HEK293T (cell line): ENCODE results near the gene MICAL2.

Source experiments
- BHLHE40 ChIP-seq: fragments of 450-650 bp; IDR thresholded peaks from 2 replicates; pipeline ENCODE4 v1.6.1; 2016; ENCODE audit warnings: mild to moderate bottlenecking, moderate library complexity, borderline replicate concordance
- FOXA1 ChIP-seq: fragments of 450-650 bp; IDR thresholded peaks from 2 replicates; pipeline ENCODE4 v1.6.1; 2016; ENCODE audit warnings: mild to moderate bottlenecking
- FOXK2 ChIP-seq: fragments of 450-650 bp; IDR thresholded peaks from 2 replicates; pipeline ENCODE4 v1.6.1; 2016; ENCODE audit warnings: mild to moderate bottlenecking
- FOXM1 ChIP-seq: fragments of 450-650 bp; IDR thresholded peaks from 2 replicates; pipeline ENCODE4 v1.6.1; 2017; ENCODE audit warnings: mild to moderate bottlenecking, borderline replicate concordance
- LEF1 ChIP-seq: fragments of 450-650 bp; IDR thresholded peaks from 2 replicates; pipeline ENCODE4 v1.6.1; 2017; ENCODE audit warnings: mild to moderate bottlenecking, borderline replicate concordance
- NFRKB ChIP-seq: fragments of 450-650 bp; IDR thresholded peaks from 2 replicates; pipeline ENCODE4 v1.6.1; 2016; ENCODE audit warnings: mild to moderate bottlenecking, moderate library complexity
- SP1 ChIP-seq: fragments of 450-650 bp; IDR thresholded peaks from 2 replicates; pipeline ENCODE4 v1.6.1; 2017
- SUZ12 ChIP-seq: fragments of 450-650 bp; IDR thresholded peaks from 2 replicates; pipeline ENCODE4 v1.6.1; 2016; ENCODE audit warnings: mild to moderate bottlenecking
- TARDBP ChIP-seq: fragments of 450-650 bp; IDR thresholded peaks from 2 replicates; pipeline ENCODE4 v1.6.1; 2016
- ZNF384 ChIP-seq: fragments of 450-650 bp; IDR thresholded peaks from 2 replicates; pipeline ENCODE4 v1.6.1; 2016

GRCh38 chr11:12270215-12270797, 159.9 kb downstream of the MICAL2 start:
- TF ChIP-seq LEF1 (no peak), NFRKB (no peak), BHLHE40 (no peak), TARDBP (no peak), FOXM1 (no peak), SUZ12 (no peak), ZNF384 (no peak), SP1 (no peak), FOXK2 (no peak), FOXA1 (no peak)
